ENCODE measurements around the gene UPF2.

UPF2 gene

DNA sequence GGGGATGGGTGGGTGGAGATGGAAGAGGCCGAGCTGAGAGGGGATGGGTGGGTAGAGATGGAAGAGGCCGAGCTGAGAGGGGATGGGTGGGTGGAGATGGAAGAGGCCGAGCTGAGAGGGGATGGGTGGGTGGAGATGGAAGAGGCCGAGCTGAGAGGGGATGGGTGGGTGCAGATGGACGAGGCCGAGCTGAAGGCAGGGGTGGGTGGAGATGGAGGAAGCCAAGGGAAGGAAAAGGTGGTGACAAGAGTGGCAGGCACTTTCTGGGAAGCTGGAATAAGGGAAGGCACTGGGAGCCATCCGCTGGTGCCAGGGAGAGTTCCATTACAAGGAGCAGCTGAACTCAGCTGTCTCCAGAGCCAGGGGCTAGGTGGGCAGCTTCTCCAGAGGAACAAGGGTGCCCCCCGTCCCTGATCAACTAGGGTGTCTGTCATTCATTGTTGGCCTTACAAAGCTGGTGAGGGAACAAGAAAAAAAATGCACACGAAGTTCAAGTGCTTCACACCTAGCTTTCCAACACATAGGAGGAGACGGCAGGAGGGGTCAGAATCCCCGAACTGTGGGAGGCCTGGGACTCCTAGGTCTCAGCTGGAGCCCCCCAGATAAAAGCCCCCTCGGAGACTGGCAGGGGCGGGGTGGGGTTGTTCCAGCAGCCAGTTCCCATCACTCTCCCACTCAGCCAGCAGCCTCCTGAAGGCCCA lies 157.0 kb downstream of the UPF2 start:
- no peaks in the 10 kb centered on the region for H3K4me1 ChIP-seq

DNA sequence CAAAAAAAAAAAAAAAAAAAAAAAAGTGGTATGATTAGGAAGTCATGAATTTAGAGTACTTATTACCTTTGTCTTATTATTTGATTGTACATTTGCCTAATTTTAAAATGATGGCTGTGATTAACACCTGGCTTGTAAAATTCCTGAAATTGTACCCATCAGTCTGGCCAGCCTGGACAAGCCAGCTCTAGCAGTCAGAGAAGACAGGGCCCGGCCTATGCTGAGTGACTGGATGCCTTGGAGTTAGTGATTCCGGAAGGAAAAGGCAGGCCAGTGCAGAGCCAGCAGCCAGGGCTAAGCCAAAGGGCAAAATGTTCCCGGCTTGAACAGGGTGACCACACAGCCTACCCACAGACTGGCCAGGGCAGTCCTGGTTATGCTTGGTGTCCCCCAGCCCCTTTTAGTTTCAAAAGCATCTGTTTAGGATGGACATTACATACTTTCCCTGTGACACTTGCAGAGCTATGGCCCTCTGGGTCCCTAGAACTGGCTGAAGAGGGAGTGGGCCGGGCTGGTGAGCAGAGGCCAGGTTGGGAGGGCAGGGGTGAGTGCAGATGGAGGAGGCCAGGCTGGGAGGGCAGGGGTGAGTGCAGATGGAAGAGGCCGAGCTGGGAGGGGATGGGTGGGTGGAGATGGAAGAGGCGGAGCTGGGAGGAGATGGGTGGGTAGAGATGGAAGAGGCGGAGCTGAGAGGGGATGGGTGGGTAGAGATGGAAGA lies 157.7 kb downstream of the UPF2 start:
- Histone ChIP-seq H3K4me3 (no peak overlapping the region), H3K27me3 (ENCODE audit: low read depth) (no peaks in the 10 kb centered on the region), H3K4me1 (no peaks in the 10 kb centered on the region), H3K9me3 (no peaks in the 10 kb centered on the region), H3K36me3 (replicated peaks) (no peaks in the 10 kb centered on the region)
- in situ Hi-C loops (cut with MboI; ENCODE audit: low sequenced_read_pairs) = no loop called here
- DNase-seq (ENCODE audit: low spot score in 2 of 2) = no peak

More for the DNA sequence above, 157.0 kb downstream of the UPF2 start:
- no peaks in the 10 kb centered on the region for H3K9me3 ChIP-seq
- DNase-seq (ENCODE audit: low spot score in 2 of 2) = no peak
- in situ Hi-C loops (cut with MboI; ENCODE audit: low sequenced_read_pairs) = no loop called here
- H3K27me3 ChIP-seq (ENCODE audit: low read depth) = no peaks in the 10 kb centered on the region
- no peak overlapping the region for H3K4me3 ChIP-seq
- H3K36me3 ChIP-seq (replicated peaks) = no peaks in the 10 kb centered on the region

DNA sequence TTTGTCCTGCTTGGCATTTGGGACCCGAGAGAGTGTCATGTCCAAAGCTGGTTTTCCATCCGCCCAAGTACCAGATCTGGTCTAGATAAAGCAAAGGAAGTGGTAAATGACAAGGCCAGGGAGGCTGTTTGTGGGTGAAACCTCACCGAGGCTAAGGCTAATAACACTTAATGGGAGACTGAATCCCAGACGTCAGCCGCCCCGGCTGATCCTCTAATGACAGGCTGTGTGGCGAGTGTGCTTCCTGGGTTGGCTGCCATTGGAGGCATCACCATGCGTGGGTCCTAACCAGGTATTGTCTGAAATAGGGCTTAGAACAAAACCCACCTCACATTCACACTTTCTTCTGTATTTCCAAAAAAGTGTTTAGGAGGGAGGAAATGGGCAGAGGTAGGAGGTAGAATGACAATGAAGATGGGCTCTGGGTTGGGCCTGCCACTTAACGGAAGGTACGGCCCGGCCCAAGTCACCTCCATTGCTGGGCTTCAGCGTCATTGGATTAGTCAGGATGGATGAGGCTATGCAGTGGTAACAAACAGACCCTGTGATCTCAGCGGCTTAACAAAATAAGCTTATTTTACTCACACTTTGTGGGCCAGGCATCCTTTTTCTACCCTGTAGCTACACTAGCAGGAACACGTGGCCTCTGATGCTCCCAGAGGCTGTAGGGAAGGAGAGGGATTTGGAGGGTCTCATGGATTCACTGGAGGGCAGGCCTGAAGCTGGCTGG lies 159.8 kb downstream of the UPF2 start:
- Histone ChIP-seq H3K4me3 (no peak overlapping the region), H3K36me3 (replicated peaks) (no peaks in the 10 kb centered on the region), H3K27me3 (ENCODE audit: low read depth) (no peaks in the 10 kb centered on the region), H3K4me1 (no peaks in the 10 kb centered on the region), H3K9me3 (no peaks in the 10 kb centered on the region)
- in situ Hi-C loops (cut with MboI; ENCODE audit: low sequenced_read_pairs) = no loop called here
- DNase-seq (ENCODE audit: low spot score in 2 of 2) = no peak

DNA sequence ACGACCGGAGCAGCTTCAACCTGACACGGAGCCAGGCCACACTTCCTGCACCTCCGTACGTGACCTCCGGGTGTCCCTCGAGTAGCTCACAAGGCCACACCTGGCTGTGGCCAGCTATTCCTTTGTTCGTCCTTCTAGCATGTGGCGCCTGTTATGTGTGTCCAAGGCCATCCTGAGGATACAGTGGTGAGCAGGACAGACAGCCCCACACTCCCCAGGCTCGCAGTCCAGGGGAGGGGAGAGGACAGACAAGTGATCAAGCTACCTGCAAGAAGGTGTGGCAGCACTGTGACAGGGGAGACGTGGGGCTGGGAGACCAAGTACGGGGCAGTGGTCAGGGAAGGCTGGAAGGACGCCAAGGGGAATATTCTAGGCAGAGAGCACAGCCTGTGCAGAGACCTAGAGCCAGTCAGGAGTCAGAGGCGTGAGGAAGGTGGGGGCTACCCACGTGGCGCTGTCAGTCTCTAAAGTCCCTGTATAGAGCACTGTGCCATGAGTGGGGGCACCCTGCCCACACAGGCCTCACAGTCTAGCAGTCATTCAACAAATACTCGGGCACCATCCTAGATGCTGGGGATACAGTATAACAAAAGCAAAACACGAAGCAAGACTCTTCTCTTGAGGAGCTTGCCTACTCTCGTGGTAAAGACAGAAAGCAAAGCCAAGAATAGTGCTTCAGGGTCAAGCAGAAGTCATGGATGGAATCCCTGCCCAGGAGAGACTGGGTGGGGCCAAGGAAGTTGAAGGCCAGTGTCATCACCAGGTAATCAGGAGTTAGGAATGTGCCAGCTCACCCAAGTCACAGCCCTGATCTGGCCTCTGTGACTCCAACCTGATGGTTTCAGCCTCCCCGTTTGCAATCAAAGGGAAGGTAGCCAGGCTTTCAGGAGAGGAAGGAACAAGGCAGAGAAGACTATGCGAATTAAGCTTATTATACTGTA lies 160.9 kb downstream of the UPF2 start:
- peak in 1 of 2 experiments; percentile 35 for DNase-seq (ENCODE audit: low spot score in 2 of 2)
- Histone ChIP-seq H3K4me1 (no peaks in the 10 kb centered on the region), H3K4me3 (no peak overlapping the region), H3K27me3 (ENCODE audit: low read depth) (no peaks in the 10 kb centered on the region), H3K36me3 (replicated peaks) (no peaks in the 10 kb centered on the region), H3K9me3 (no peaks in the 10 kb centered on the region)
- in situ Hi-C loops (cut with MboI; ENCODE audit: low sequenced_read_pairs) = no loop called here

DNA sequence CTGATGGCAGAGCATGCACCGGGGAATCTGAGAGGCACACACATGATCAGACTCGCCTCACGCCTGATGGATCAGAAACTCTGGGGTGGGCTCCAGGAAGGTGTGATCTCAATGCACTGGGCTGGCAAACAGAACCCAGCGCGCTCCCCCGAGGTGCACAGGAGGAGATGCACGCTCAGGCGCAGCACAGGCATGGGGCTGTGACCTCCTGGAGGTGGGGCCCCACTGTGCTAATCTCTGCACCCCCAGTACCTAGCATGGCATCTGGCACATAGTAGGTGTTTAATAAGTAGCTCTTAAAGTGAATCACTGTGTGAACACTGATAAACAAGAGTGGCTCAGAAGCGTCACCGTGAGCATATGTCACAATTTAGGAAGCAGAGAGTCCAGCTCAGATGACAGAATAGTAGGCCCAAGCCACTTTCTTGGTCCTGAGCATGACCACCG lies 161.6 kb downstream of the UPF2 start:
- Histone ChIP-seq H3K27me3 (ENCODE audit: low read depth) (no peaks in the 10 kb centered on the region), H3K9me3 (no peaks in the 10 kb centered on the region), H3K4me1 (peaks cover 3% of the 10 kb centered on the region), H3K4me3 (no peak overlapping the region), H3K36me3 (replicated peaks) (no peaks in the 10 kb centered on the region)
- in situ Hi-C loops (cut with MboI; ENCODE audit: low sequenced_read_pairs) = no loop called here
- DNase-seq (ENCODE audit: low spot score in 2 of 2) = no peak

DNA sequence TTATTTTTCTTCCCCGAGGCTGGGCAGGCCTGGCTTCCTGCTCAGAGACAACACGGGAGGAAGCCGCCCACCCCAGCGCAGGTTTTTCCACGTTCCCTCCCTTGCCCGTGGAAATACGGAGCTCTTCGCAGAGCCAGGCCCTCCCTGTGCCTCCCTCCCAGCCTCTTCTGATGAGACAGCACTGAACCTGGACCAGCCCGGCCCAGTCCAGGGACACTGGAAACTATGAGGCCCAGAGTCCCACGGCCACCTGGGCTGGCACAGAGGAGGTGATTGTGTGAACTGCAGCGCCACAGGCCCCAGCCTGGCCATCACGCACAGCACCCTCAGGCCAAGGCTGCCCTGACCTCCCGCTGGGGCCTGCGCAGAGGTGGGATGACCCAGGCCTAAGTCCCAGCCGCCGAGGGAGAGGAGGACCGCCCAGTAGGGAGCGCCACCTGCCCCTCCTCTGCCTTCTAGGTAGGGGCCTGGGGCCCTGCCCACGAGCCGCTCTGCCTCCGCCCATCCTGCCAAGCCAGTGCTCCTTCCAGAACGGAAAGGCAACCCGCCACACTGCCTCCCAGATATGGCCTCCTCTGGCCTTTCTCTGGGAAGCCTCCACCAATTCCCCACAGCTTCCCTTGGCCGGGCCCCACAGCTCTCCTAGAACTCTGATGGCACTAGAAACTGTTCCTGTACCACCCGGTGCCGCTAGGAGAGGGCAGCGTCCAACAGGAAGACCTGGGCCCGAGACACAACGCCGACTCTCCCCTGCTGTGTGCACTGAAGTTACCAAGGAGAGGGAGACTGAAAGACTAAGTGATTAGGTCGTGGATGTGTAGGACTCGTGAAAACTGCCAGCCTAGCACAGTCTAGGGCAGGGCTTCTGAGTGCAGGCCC lies 162.2 kb downstream of the UPF2 start:
- H3K4me1 ChIP-seq = peaks cover 9% of the 10 kb centered on the region
- H3K4me3 ChIP-seq = no peak overlapping the region
- H3K9me3 ChIP-seq = no peaks in the 10 kb centered on the region
- H3K36me3 ChIP-seq (replicated peaks) = no peaks in the 10 kb centered on the region
- in situ Hi-C loops (cut with MboI; ENCODE audit: low sequenced_read_pairs) = no loop called here
- no peak for DNase-seq (ENCODE audit: low spot score in 2 of 2)
- H3K27me3 ChIP-seq (ENCODE audit: low read depth) = no peaks in the 10 kb centered on the region

DNA sequence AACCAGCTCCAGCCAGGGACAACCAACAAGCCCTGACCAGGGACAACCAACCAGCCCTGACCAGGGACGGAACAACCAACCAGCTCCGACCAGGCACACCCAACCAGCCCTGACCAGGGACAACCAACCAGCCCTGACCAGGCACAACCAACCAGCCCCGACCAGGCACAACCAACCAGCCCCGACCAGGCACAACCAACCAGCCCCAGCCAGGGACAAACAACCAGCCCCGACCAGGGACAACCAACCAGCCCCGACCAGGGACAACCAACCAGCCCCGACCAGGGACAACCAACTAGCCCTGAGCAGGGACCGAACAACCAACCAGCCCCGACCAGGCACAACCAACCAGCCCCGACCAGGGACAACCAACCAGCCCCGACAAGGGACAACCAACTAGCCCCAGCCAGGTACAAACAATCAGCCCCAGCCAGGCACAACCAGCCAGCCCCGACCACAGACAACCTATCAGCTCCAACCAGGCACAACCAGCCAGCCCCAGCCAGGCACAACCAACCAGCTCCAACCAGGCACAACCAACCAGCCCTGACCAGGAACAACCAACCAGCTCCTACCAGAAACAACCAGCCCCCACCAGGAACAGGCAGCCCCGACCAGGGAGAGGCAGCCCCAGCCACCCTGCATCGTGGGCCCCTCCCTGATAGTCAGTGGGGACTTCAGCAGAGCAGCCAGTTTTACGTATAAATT lies 163.1 kb downstream of the UPF2 start:
- no peak for DNase-seq (ENCODE audit: low spot score in 2 of 2)
- in situ Hi-C loops (cut with MboI; ENCODE audit: low sequenced_read_pairs) = no loop called here
- Histone ChIP-seq H3K4me3 (no peak overlapping the region), H3K36me3 (replicated peaks) (no peaks in the 10 kb centered on the region), H3K9me3 (no peaks in the 10 kb centered on the region), H3K4me1 (peaks cover 17% of the 10 kb centered on the region), H3K27me3 (ENCODE audit: low read depth) (no peaks in the 10 kb centered on the region)

DNA sequence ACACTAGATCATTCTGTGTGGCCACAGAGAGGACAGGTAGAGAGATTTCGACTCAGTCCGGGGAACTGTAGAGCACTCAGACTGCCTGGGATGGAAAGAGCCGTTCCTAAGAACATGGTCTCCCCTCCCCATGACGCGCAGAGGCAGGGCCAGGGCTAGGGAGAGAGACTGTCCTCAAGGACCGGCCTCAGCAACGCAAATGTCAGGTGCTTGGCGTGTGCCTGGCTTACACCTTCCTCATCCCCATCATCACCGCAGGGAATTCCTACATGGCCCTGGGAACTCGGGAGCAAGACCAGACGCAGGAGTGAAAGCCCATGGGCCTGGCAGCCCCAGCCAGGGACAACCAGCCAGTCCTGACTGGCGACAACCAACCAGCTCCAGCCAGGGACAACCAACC lies 163.8 kb downstream of the UPF2 start:
- peaks cover 18% of the 10 kb centered on the region for H3K4me1 ChIP-seq
- no peak for DNase-seq (ENCODE audit: low spot score in 2 of 2)
- in situ Hi-C loops (cut with MboI; ENCODE audit: low sequenced_read_pairs) = no loop called here
- no peaks in the 10 kb centered on the region for H3K9me3 ChIP-seq
- no peak overlapping the region for H3K4me3 ChIP-seq
- H3K27me3 ChIP-seq (ENCODE audit: low read depth) = no peaks in the 10 kb centered on the region
- no peaks in the 10 kb centered on the region for H3K36me3 ChIP-seq (replicated peaks)

DNA sequence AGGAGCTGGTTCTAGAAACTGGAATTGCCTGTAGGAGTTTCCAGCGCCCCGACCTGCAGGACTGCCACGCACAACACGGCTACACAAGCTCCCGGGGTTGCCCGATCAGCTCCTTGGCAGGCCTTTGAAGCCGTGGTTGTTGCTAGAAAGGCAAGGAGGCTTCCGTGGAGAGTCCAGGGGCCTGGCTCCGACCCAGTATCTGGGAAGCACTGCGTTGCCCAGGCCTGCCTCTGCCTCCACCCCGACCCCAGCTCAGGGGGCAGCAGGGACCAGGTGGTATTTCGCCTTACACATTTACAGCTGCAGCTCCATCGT lies 165.1 kb downstream of the UPF2 start:
- Histone ChIP-seq H3K27me3 (ENCODE audit: low read depth) (no peaks in the 10 kb centered on the region), H3K36me3 (replicated peaks) (no peaks in the 10 kb centered on the region), H3K4me1 (peaks cover 18% of the 10 kb centered on the region), H3K9me3 (no peaks in the 10 kb centered on the region), H3K4me3 (no peak overlapping the region)
- in situ Hi-C loops (cut with MboI; ENCODE audit: low sequenced_read_pairs) = no loop called here
- DNase-seq (ENCODE audit: low spot score in 2 of 2) = no peak

DNA sequence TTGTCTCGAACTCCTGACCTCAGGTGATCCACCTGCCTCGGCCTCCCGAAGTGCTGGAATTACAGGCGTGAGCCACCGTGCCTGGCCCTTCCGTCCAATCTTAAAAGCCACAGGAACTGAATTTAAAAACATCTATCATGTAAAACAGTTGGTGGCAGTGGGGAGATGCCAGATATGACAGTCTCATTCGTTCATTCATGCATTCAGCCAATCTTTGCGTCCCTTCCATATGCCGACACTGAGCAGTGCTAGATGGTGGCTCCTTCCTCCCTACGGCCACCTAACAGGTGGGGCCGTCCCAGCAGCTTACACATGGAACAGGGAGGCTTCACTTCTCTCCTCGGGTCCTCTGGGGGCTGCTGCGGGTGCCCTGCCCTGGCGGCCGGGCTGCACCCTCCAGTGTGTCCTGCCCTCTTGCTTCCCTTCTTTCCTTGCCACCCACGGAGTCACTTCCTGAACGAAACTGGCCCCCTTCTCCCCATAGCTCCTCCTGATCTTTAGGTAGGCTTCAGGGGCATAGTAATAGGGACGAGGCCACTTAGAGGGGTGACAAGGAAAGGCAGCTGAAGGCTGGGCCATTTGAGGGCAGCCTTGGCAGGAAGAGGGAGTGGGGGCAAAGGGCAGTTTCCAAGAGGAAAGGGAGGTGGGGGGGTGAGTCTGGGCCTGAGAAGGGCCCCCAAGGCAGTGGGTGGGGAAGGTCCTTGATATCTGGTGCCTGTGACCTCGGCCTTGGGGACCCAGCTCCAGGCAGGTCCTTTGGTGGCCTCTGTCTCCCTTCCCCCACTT lies 165.6 kb downstream of the UPF2 start:
- no peaks in the 10 kb centered on the region for H3K36me3 ChIP-seq (replicated peaks)
- no peak for DNase-seq (ENCODE audit: low spot score in 2 of 2)
- in situ Hi-C loops (cut with MboI; ENCODE audit: low sequenced_read_pairs) = no loop called here
- no peak overlapping the region for H3K4me3 ChIP-seq
- H3K4me1 ChIP-seq = peaks cover 18% of the 10 kb centered on the region
- no peaks in the 10 kb centered on the region for H3K9me3 ChIP-seq
- no peaks in the 10 kb centered on the region for H3K27me3 ChIP-seq (ENCODE audit: low read depth)

DNA sequence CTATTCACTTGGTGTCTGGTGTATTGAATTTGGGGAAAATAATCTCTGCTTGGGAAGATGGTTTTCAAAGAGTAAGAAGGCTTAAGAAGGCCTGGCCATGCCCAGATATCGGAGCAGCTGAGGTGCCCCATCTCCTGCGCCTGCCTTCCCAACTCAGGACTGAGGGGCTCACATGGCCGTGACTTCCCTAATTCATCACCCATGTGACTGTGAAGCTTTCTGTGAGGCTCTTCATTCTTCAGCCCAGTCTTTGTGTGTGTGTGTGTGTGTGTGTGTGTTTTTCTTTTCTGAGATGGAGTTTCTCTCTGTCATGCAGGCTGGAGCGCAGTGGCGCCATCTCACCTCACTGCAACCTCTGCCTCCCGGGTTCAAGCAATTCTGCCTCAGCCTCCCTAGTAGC lies 166.3 kb downstream of the UPF2 start:
- no peak for DNase-seq (ENCODE audit: low spot score in 2 of 2)
- Histone ChIP-seq H3K9me3 (no peaks in the 10 kb centered on the region), H3K4me3 (no peak overlapping the region), H3K4me1 (peaks cover 18% of the 10 kb centered on the region), H3K27me3 (ENCODE audit: low read depth) (no peaks in the 10 kb centered on the region), H3K36me3 (replicated peaks) (no peaks in the 10 kb centered on the region)
- in situ Hi-C loops (cut with MboI; ENCODE audit: low sequenced_read_pairs) = no loop called here

All from HAP-1 (cell line).